ENCODE measurements around the gene NEURL3. TPM values are rescaled to one million over a fixed set of nuclear protein-coding genes. Genes with fewer than 3 reads are reported as not detected.

Gene NEURL3
- total RNA-seq, 1 donor from 2014 or later: 0.13 TPM

GRCh38 chr2:96514521-96514920 is 9.4 kb upstream of the NEURL3 start:
- no peak for DNase-seq (ENCODE audit: low spot score in 2 of 2, unreplicated experiment in 2 of 2)
- Mint-ChIP-seq H3K4me1 (no peaks in the 10 kb centered on the region), H3K27me3 (ENCODE audit: low read depth) (peaks cover 22% of the 10 kb centered on the region), H3K27ac (no peak overlapping the region), H3K36me3 (no peaks in the 10 kb centered on the region), H3K9me3 (peaks cover 17% of the 10 kb centered on the region), H3K4me3 (no peak overlapping the region)
- TF ChIP-seq CTCF (IDR thresholded peaks at IDR 0.05; ENCODE audit: unreplicated experiment): no peak

- no peak overlapping the region for H3K4me3 Mint-ChIP-seq
- no peak for DNase-seq (ENCODE audit: low spot score in 2 of 2, unreplicated experiment in 2 of 2)
- peaks cover 30% of the 10 kb centered on the region for H3K27me3 Mint-ChIP-seq (ENCODE audit: low read depth)
- TF ChIP-seq CTCF (IDR thresholded peaks at IDR 0.05; ENCODE audit: unreplicated experiment): no peak
- H3K36me3 Mint-ChIP-seq: no peaks in the 10 kb centered on the region
- peaks cover 9% of the 10 kb centered on the region for H3K9me3 Mint-ChIP-seq
- peaks cover 6% of the 10 kb centered on the region for H3K4me1 Mint-ChIP-seq
- H3K27ac Mint-ChIP-seq: no peak overlapping the region
Observed at GRCh38 chr2:96512341-96512740, 7.2 kb upstream of the NEURL3 start.

DNA sequence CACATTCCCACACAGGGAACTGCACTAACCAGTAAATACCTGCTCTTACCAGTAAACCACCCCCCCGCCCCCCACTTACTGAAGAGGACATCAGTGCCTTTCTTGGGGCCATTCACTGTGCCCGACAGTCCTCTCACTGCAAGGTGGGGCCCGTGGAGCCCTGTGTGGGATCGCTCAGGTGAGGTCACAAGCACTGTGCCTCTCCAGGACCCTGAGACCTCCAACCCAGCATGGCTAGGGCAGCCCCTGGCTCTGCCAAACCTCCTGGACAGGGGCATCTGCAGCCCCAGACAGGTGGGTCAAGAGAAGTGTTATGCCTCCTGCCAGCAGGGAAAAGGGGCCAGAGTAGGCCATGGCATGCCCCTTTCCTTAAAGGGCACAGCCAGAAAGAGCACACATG is 6.7 kb upstream of the NEURL3 start:
- no peak for DNase-seq (ENCODE audit: low spot score in 2 of 2, unreplicated experiment in 2 of 2)
- no peak overlapping the region for H3K27ac Mint-ChIP-seq
- H3K27me3 Mint-ChIP-seq (ENCODE audit: low read depth): peaks cover 30% of the 10 kb centered on the region
- TF ChIP-seq CTCF (IDR thresholded peaks at IDR 0.05; ENCODE audit: unreplicated experiment): no peak
- no peak overlapping the region for H3K4me3 Mint-ChIP-seq
- no peaks in the 10 kb centered on the region for H3K36me3 Mint-ChIP-seq
- peaks cover 9% of the 10 kb centered on the region for H3K4me1 Mint-ChIP-seq
- H3K9me3 Mint-ChIP-seq: peaks cover 4% of the 10 kb centered on the region

DNA sequence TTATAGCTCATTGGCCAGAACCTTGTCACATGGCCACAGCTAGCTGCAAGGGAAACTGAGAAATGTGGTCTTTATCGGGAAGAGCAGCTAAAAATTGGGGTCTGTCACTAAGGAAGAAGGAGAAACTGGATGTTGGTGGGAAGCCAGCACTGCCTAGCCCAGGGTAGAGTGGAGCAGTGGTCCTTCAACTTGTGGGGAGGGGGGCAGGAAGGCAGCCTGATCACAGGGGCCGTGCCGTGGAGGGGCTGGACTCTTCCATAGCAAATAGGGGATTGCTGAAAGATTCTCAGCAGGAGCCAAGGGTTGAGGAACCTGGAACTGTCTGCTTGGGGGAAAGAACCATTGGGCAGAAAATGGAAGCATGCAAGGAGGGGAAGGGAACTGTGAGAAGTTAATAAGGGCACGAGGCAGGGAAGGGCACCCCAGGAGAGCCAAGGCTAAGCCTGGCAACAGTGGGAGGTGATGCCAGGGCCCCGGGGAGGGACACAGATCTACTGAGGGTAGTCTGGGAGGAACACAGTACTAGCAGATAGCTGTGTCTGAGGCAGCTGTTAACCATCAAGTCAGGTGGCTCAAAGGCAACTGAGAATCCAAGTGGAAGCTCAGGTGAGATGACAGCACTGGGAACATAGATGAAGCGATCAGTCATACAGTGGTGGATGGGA is 5.9 kb upstream of the NEURL3 start:
- Mint-ChIP-seq H3K9me3 (no peaks in the 10 kb centered on the region), H3K27ac (no peak overlapping the region), H3K4me1 (peaks cover 17% of the 10 kb centered on the region), H3K36me3 (no peaks in the 10 kb centered on the region), H3K4me3 (no peak overlapping the region), H3K27me3 (ENCODE audit: low read depth) (peaks cover 30% of the 10 kb centered on the region)
- DNase-seq (ENCODE audit: low spot score in 2 of 2, unreplicated experiment in 2 of 2): no peak
- TF ChIP-seq CTCF (IDR thresholded peaks at IDR 0.05; ENCODE audit: unreplicated experiment): no peak

- Mint-ChIP-seq H3K4me1 (peaks cover 28% of the 10 kb centered on the region), H3K27me3 (ENCODE audit: low read depth) (peaks cover 30% of the 10 kb centered on the region), H3K36me3 (no peaks in the 10 kb centered on the region), H3K9me3 (no peaks in the 10 kb centered on the region), H3K27ac (no peak overlapping the region), H3K4me3 (no peak overlapping the region)
- DNase-seq (ENCODE audit: low spot score in 2 of 2, unreplicated experiment in 2 of 2): no peak
- TF ChIP-seq CTCF (IDR thresholded peaks at IDR 0.05; ENCODE audit: unreplicated experiment): no peak
Observed at GRCh38 chr2:96509847-96510230, 4.7 kb upstream of the NEURL3 start.

Data from mesothelial cell of epicardium (in vitro differentiated cells).